HUES64 (cell line): Measurements from ENCODE around the gene USP51.
A peak's percentile ranks its signal among the peaks of the same experiment; 100 is the strongest.
"Not testable (repeated sequence)": the region's sequence is repeated elsewhere in the genome, so short reads cannot be mapped to it uniquely, and the experiment has no call there.

ENCODE experiments used
- H3K27ac ChIP-seq: 2 replicates; pipeline ENCODE4 v1.7.0; 2013; ENCODE audit warnings: low read depth, low read length, inconsistent platforms
- H3K27me3 ChIP-seq: 2 replicates; pipeline ENCODE4 v1.6.1; 2013; ENCODE audit warnings: mild to moderate bottlenecking, low read length; ENCODE audit not compliant: insufficient read depth
- H3K36me3 ChIP-seq: 2 replicates; pipeline ENCODE4 v1.6.1; 2013; ENCODE audit warnings: mild to moderate bottlenecking, low read length; ENCODE audit not compliant: insufficient read depth
- H3K4me1 ChIP-seq: 2 replicates; pipeline ENCODE4 v1.6.1; 2013; ENCODE audit warnings: mild to moderate bottlenecking, low read length, moderate library complexity; ENCODE audit not compliant: insufficient read depth
- H3K4me3 ChIP-seq: 2 replicates; pipeline ENCODE4 v1.5.1; 2013; ENCODE audit warnings: mild to moderate bottlenecking, low read length, moderate library complexity
- H3K9ac ChIP-seq: 2 replicates; pipeline ENCODE4 v1.6.1; 2013; ENCODE audit warnings: mild to moderate bottlenecking, low read depth, low read length
- H3K9me3 ChIP-seq: 2 replicates; pipeline ENCODE4 v1.6.1; 2013; ENCODE audit warnings: low read depth, low read length; ENCODE audit not compliant: insufficient read depth
- WGBS: fragments of 150-250, 120-280 bp; methylation state at CpG from one replicate; pipeline ENCODE4 v1.1.7; 2013; ENCODE audit warnings: missing lambda C conversion rate; 5-methylcytosine and 5-hydroxymethylcytosine counted together

The USP51 gene

DNA sequence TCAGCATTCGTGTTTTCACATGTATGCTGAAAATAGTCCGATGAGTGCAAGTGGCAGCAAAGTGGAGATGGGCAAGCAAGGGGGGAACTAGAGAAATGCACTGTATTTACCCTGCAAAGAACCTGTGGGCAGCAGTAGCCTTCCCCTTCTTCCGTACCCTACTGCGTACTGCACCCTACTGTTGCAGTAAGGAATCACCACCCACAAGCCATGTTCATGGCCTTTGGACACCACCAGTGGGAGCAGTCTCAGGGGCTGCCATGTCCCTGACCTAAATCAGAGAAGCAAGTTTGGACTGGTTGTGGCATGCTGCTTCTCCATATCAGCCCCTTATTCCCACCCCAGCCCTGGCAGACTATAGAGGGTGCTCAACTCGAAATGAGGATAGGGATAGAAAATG is 25.6 kb downstream of the USP51 start:
- not testable (repeated sequence) for H3K27ac ChIP-seq, H3K4me1 ChIP-seq, H3K36me3 ChIP-seq, H3K9ac ChIP-seq, H3K9me3 ChIP-seq, H3K27me3 ChIP-seq, H3K4me3 ChIP-seq
- no CpG with 5 or more reads among the region's 5 CpGs for WGBS

DNA sequence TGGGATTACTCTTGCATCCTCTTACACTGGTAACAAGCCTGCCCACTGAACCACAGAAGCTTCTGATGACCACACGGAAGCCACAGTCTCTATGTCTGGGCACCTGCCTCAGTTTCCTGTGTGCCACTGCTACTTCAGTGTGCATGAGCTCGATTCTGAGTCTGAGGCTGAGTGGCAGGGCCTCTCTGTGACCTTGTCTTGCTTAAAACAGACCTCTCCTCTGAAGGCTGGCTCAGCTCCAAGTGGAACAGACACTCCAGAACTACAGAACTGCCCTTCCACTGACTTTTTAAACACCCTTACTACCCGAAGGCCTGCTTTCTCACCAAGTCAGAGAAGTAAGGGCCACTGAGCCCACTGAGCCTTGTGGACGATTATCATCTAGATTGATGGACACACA is 29.7 kb downstream of the USP51 start:
- H3K27ac ChIP-seq, H3K9me3 ChIP-seq, H3K9ac ChIP-seq, H3K27me3 ChIP-seq, H3K36me3 ChIP-seq, H3K4me3 ChIP-seq, H3K4me1 ChIP-seq: not testable (repeated sequence)
- no CpG with 5 or more reads among the region's 4 CpGs for WGBS

DNA sequence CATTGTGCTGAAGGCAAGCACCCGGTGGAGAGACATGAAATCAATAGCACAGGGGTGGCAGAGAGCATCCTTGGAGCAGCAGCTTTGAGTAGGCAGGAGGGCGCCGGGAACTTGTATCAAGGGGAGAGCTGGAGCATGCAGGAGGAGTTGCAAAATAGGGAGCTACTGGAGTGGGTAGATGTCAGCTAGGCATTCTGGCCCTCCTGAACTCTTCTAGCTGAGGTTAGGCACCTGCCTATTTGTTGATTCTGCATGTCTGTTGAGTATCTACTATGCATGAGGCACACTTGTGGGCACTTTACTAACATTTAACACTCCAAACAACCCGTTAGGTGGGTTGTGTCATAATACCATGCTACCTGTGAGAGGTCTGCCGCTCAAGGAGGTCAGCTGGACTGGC is 30.2 kb downstream of the USP51 start:
- H3K36me3 ChIP-seq, H3K9me3 ChIP-seq, H3K9ac ChIP-seq, H3K27ac ChIP-seq, H3K4me1 ChIP-seq, H3K27me3 ChIP-seq, H3K4me3 ChIP-seq: not testable (repeated sequence)
- no CpG with 5 or more reads among the region's 5 CpGs for WGBS

DNA sequence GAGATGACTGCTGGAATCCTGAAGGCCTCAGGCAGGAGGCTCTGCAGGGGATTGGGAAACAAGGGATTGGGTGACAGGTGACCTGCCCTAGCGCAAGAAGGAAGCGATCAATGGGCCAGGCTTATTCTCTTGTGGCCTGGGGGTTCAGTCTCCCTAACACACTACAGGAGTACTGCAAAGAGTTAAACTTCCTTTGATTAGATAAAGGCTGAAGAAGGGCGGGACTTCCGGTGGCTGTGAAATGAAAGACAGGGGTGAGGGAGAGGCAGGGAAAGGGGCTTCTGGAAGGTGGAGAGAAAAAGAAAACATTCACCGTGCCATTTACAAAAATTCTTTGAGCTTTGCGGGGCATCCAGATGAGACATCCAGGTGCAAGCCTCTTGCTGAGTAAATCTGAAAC is 33.9 kb downstream of the USP51 start:
- WGBS = no CpG with 5 or more reads among the region's 6 CpGs

GRCh38 chrX:55452833-55453124 is 36.9 kb downstream of the USP51 start:
- no peak overlapping the region for H3K27ac ChIP-seq
- peak overlapping the region; percentile 96 for H3K4me3 ChIP-seq
- no peaks in the 10 kb centered on the region; the same call in 1 of the 2 replicates for H3K27me3 ChIP-seq
- H3K36me3 ChIP-seq = no peaks in the 10 kb centered on the region
- H3K4me1 ChIP-seq = no peaks in the 10 kb centered on the region
- H3K9ac ChIP-seq = peak overlapping the region; percentile 77; the same call in 1 of the 2 replicates
- no peaks in the 10 kb centered on the region for H3K9me3 ChIP-seq
- WGBS = 5% methylated on average over 9 of the region's 9 CpGs

More for the DNA sequence above, 33.9 kb downstream of the USP51 start:
- not testable (repeated sequence) for H3K9me3 ChIP-seq, H3K36me3 ChIP-seq, H3K27me3 ChIP-seq, H3K9ac ChIP-seq, H3K4me1 ChIP-seq, H3K27ac ChIP-seq, H3K4me3 ChIP-seq

DNA sequence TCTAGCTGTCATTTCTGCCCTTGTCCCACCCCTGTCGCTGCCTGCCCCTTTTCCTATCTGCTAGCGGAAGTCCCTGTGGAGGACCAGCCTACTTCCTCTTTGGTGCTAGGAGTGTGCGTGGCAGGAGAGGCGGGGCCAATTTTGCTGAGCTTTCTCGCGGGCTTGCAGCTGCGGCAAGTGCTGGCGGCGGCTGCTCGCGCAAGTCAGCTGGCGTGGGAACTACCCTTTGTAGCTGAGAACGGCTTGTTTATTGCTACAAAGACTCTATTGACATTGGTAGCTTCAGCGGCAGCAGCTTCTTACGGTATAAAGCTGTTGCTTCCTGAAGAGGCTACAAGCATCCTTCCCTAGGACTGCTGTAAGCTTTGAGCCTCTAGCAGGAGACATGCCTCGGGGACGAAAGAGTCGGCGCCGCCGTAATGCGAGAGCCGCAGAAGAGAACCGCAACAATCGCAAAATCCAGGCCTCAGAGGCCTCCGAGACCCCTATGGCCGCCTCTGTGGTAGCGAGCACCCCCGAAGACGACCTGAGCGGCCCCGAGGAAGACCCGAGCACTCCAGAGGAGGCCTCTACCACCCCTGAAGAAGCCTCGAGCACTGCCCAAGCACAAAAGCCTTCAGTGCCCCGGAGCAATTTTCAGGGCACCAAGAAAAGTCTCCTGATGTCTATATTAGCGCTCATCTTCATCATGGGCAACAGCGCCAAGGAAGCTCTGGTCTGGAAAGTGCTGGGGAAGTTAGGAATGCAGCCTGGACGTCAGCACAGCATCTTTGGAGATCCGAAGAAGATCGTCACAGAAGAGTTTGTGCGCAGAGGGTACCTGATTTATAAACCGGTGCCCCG is 37.4 kb downstream of the USP51 start, which contains the start of gene MAGEH1:
Gene MAGEH1 (plus strand): TSS at position 138 of the 843 bp plus-strand sequence. CDS start 248 bp downstream, at position 386.
- Histone ChIP-seq H3K27ac (no peak within 1 kb of the TSS), H3K27me3 (no peaks in the 10 kb centered on the region; the same call in 1 of the 2 replicates)
- WGBS = 3% methylated on average over 42 of the region's 43 CpGs

GRCh38 chrX:55451626-55451989 is 38.0 kb downstream of the USP51 start:
- Histone ChIP-seq H3K9ac (no peak overlapping the region), H3K9me3 (no peaks in the 10 kb centered on the region), H3K36me3 (no peaks in the 10 kb centered on the region), H3K4me3 (peak overlapping the region; percentile 96), H3K4me1 (no peaks in the 10 kb centered on the region), H3K27me3 (no peaks in the 10 kb centered on the region; the same call in 1 of the 2 replicates), H3K27ac (no peak overlapping the region)
- WGBS = 14% methylated on average over 9 of the region's 11 CpGs

More for the DNA sequence above, 37.4 kb downstream of the USP51 start, which contains the start of gene MAGEH1:
- Histone ChIP-seq H3K9ac (peak within 1 kb of the TSS; percentile 77), H3K9me3 (no peaks in the 10 kb centered on the region), H3K4me3 (peak within 1 kb of the TSS; percentile 96), H3K4me1 (no peaks in the 10 kb centered on the region), H3K36me3 (no peaks in the 10 kb centered on the region)

DNA sequence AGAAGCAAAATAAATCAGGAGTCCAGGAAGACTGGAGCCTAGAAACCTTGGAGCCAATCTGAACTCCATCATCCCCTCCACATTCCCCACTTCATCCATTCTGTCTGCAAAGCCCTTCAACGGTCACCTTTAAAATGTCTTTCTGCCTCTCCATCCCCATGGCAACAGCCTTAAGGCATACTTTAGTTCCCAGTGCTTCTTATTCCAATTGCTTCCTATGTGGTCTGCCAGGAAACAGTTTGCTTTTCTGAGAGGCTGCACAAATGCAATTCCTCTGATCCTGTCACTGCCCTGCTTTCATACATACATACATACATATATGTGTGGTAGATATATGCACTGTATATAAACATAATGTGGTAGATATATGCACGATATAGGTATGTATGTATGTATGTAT is 38.5 kb downstream of the USP51 start:
- 67% methylated on average over 1 of the region's 2 CpGs for WGBS
- Histone ChIP-seq H3K9me3 (no peaks in the 10 kb centered on the region), H3K27ac (no peak overlapping the region), H3K9ac (no peak overlapping the region), H3K4me1 (no peaks in the 10 kb centered on the region), H3K4me3 (peak overlapping the region; percentile 96), H3K27me3 (no peaks in the 10 kb centered on the region; the same call in 1 of the 2 replicates), H3K36me3 (no peaks in the 10 kb centered on the region)

DNA sequence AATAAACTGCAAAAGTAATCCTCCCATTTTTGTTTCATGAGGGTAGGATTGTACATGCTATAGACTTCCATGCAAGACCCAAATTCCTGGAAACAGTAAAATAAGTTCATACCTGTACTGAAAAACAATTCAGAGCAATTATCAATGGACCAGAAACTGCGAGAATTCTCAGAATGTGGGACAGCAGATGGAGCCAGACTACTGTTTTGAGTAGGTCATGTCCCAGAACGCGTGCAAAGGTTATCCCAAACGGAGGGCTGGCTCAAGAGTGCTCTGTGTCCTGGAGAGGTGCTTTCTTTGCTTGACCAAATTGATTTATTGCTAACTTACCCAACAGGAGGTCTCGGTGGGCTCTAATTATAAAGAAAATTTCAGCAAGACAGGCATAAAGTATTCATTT is 39.4 kb downstream of the USP51 start:
- Histone ChIP-seq H3K36me3 (no peaks in the 10 kb centered on the region), H3K9ac (no peak overlapping the region), H3K27me3 (no peaks in the 10 kb centered on the region; the same call in 1 of the 2 replicates), H3K9me3 (no peaks in the 10 kb centered on the region), H3K4me3 (no peak overlapping the region), H3K27ac (no peak overlapping the region), H3K4me1 (no peaks in the 10 kb centered on the region)
- 24% methylated on average over 4 of the region's 5 CpGs for WGBS

GRCh38 chrX:55443468-55443867 is 46.2 kb downstream of the USP51 start:
- H3K9me3 ChIP-seq, H3K27me3 ChIP-seq, H3K36me3 ChIP-seq, H3K4me3 ChIP-seq, H3K4me1 ChIP-seq, H3K9ac ChIP-seq, H3K27ac ChIP-seq: not testable (repeated sequence)
- 65% methylated on average over 5 of the region's 5 CpGs for WGBS
